HG03558 (cell line): Measurements from ENCODE around the gene HEATR9.

Experiments used
- ATAC-seq: cut with Tn5 transposase; IDR thresholded peaks from one replicate; pipeline ENCODE4 v1.9.1; 2021; ENCODE audit warnings: moderate number of reproducible peaks; ENCODE audit not compliant: unreplicated experiment; ENCODE audit errors: extremely low read depth

Gene HEATR9

DNA sequence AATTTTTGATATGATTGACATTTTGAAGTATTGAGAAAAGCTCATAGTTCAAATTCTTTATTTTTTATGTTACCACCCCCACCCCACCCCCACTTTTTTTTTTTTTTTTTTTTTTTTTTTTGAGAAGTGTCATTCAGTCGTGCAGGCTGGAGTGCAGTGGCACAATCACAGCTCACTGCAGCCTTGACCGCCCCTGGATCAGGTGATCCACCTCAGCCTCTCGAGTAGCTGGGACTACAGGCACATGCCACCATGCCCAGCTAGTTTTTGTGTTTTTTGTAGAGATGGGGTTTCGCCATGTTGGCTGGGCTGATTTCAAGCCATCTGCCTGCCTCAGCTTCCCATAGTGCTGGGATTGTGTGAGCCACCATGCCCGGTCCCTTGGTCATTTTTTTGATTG is 52.0 kb downstream of the HEATR9 start:
- no peak for ATAC-seq

DNA sequence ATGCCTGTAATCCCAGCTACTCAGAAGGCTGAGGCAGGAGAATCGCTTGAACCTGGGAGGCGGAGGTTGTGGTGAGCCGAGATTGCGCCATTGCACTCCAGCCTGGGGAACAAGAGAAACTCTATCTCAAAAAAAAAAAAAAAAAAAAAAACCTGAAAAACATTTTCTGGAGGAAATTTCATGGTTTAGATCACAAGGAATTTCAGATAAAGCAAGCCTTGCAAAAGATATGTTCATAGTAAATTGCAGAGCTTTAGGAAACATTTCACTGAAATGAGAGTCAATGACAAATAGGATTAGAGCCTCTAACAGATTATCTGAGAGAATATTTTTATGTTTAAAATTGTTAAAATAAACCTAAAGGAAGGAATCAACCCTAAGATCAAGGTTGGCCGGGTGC is 56.2 kb downstream of the HEATR9 start:
- no peak for ATAC-seq

DNA sequence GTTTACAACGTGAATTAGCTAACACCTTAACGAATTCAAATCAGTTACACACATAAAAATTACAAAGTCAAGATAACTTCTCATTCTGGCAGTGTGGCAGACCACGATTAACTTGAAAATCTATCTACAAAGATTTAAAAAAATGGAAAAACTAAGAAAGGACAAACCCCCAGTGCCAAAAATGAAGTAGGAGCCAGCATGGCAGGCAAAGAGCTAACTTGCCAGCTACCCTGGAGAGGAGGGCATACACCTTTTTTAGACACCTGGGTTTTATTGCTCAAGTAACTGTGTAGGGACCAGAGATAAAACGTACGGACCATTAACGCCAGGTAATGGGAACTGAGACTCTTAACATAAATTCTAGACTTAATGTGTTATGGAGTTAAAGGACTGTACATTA is 56.9 kb downstream of the HEATR9 start:
- no peak for ATAC-seq

DNA sequence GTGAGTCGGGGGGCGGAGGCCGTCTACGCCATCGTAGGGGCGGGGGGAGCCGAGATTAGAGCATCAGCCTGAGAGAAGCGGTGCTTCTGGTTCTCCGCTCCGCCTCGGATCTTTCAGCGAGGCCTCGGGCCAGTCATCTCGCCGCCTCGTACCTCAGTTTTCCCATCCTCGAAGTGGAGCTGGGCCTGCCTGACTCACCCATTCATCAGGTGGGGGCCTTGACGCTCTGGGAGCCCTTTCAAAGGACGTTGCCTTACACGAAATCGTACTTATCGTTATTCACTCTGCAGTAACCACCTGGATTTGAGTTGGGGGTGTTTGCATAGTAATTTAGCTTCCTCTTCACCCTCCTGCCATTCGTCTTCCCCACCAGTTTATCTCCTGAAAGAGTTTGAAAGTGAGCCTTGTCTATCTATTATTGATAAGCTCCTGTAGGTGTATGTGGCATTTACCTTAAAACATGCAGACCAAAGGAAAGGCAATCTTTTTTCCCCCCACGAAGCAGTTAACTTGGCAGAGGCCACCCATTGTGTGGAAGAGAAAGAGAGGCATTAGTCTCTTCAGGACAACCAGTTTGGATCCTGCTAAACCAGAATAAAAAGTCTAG is 58.7 kb downstream of the HEATR9 start:
- ATAC-seq: no peak

DNA sequence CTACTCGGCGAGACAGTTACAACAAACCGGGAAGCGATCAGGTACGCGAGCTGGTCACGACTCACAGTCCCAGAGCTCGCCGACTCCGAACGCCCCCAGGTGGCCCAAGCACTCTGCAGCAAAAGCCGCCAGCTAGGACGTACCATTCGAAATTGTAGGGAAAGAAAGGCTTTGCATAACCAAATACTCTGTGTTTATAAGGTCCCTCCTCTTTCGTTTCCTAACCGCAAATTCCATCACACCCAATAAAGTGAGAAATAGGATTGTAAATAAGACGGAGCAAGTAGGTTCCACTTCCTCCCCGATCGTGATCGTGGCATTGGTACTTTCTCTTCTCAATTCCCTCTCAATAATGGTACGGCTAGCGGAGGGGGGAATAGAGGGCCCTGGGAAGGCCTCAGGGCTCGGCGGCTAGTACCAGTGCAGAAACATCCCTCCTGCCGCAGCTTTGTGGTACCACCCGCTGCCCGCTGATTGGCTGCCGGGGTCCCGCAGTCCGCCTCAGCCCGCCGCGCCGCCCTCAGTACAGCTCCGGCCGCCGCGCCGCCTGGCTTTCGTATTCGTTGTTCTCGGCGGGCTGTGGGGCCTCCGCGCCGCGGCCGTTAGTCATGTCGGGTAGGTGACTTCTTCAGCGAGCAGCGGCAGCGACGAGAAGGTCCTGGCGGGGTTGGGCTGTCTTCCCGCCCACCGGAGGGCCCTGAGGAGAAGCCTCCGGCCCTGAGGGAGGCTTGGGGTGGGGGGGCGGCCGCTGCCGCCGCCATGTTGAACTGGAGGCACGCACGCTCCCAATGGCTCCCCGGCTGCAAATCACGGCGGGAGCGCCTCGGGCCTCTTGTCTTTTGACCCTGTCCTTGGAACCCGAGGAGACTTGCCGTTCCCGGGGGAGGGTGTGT is 59.5 kb downstream of the HEATR9 start, which contains the start of gene TAF15:
Gene TAF15 (plus strand): TSS at position 523 of the 893 bp plus-strand sequence. CDS start 86 bp downstream, at position 609.
- peak; percentile 65 for ATAC-seq

DNA sequence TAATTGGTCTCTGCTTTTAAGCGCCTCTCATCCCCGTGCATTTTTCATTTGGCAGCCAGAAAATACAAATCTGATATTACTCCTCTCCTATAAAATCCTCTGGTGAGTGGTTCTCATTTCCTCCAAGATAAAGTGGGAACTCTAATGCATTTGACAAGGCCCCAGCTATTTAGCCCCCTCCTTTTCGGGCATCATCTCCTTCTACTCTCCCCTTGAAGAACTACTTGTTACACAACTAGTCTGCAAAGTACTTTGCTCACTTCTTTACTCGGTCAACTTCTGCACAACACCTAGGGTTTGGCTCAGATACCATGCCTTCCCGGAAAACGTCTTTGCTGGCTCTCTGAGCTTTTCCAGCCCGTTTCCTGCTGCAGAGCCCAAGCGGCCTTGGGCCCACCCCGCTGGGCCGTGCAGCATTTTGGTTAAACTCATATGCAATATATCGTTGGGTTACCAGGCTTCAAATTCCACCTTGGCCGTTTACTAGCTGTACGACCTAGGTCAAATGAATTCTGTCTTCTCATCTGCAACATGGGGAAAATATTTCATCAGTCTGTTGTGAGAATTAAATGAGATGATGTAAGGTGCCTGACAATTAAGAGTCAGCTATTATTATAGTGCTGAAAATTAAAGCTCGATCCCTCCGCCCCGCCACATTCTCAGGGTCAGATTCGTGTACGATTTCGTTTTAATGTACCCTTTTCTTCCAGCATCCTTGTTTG is 60.3 kb downstream of the HEATR9 start:
- no peak for ATAC-seq

DNA sequence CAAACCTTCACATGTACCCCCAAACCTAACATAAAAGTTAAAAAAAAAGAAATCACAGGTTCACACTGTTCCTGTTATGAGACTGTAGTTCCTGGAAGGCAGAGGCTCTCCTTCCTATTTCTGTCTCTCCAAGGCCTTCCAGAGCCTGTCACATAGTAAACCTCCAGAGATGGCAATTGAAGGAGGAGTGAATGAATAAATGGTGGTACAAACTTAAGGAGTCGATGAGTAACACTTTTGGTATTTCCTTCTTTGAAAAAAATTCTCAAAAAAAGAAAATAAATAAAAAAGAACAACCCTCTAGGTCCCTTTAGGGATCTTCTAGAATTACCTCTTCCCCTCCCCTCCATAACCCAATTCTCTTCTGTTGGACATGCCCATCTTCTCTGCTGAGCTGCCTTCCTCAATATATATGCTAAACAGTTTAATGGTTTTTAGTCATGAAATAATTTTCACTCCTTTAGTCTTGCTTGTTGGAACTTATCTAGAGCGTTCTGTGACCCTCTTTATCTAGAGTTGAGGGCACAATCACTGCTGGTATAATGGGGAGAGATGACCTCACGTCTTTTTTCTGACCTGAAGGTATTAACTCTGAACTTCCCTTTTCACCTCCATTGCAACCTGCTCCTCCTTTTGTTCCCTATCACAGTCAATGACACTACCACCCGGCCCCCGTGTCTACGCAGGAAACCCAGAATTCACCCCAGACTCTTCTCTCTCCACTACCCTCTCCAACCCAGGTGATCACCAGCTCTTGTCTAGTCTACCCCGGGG is 61.1 kb downstream of the HEATR9 start:
- no peak for ATAC-seq
